Ovary (tissue), 9 donors: ENCODE results near the gene PAX9. TPM values are rescaled to one million over a fixed set of nuclear protein-coding genes. Genes with fewer than 3 reads are reported as not detected.

Source experiments
- polyA plus RNA-seq, 2 donors: library from polyadenylated mRNA; stranded (reverse); fragments of 200-250 nt in 1 of 2; fragments of 350-450 nt in 1 of 2; fragmentation: Illumina TruSeq in 1 of 2; extraction: RNeasy Lipid Tissue Mini Kit (QIAGEN cat#74804) in 1 of 2; gene quantifications; one replicate each; pipeline ENCODE4 v1.2.3, GENCODE V29; 2013 to 2014
- total RNA-seq, 7 donors: library from RNA; depleted of rRNA in 2 of 7; stranded (reverse); fragments of >200 nt in 2 of 7; fragmentation: NEBNext Ultra II Directional in 3 of 7; extraction: Animal tissue kit (Norgen Biotek cat#: 25700) in 3 of 7; gene quantifications; one replicate each; pipeline versions ENCODE4 v1.1.0 to v1.2.4, GENCODE V29; 2016 to 2023
- donor health status: DM: no; HTN: no; CAD: no; lungs with moderate emphysema.
- donor health status: DM: no; HTN: no; CAD: no.
- donor health status: Bipolar disorder and iron deficiency.
- donor health status: DM: yes; HTN: yes; CAD: no.
- donor health status: DM: no; HTN: no; CAD: no.
- donor health status: DM: yes; HTN: yes; CAD: no.

PAX9 gene
- total and polyA plus RNA-seq, 9 donors, result 0.03 to 0.04 TPM; not detected in 7

Other genes with a start within 250 kb of the PAX9 start
- under 1 TPM in 1 of 7 donors, not detected in 6; 0.18 TPM for gene NKX2-1, start 141.6 kb upstream of the PAX9 start, total RNA-seq
- gene NKX2-1, start 141.6 kb upstream of the PAX9 start, polyA plus RNA-seq, result not detected
- not detected for gene NKX2-8, start 79.2 kb upstream of the PAX9 start, total RNA-seq
- not detected for gene NKX2-8, start 79.2 kb upstream of the PAX9 start, polyA plus RNA-seq